H9 (cell line): Measurements from ENCODE around the gene CDH4. TPM values are rescaled to one million over a fixed set of nuclear protein-coding genes. Genes with fewer than 3 reads are reported as not detected.

Experiments used
- DNase-seq: peaks from one replicate; pipeline ENCODE4 v3.0.0-alpha.2; 2017
- H2AFZ ChIP-seq: one replicate; pipeline ENCODE4 v1.6.1; 2013; ENCODE audit warnings: mild to moderate bottlenecking, low read length, control low read depth, moderate library complexity
- H2AK5ac ChIP-seq: 2 replicates; pipeline ENCODE4 v1.6.1; 2013; ENCODE audit warnings: low read length, control low read depth, mixed read lengths; ENCODE audit not compliant: insufficient read length
- H2BK120ac ChIP-seq: one replicate; pipeline ENCODE4 v1.6.1; 2013; ENCODE audit warnings: low read depth, mild to moderate bottlenecking, low read length, control low read depth, inconsistent platforms; ENCODE audit not compliant: poor library complexity, severe bottlenecking
- H2BK12ac ChIP-seq: 2 replicates; pipeline ENCODE4 v1.6.1; 2013; ENCODE audit warnings: low read length, control low read depth, mixed read lengths, low read depth; ENCODE audit not compliant: insufficient read length
- H2BK15ac ChIP-seq: 2 replicates; pipeline ENCODE4 v1.6.1; 2013; ENCODE audit warnings: low read depth, low read length, control low read depth
- H2BK20ac ChIP-seq: one replicate; pipeline ENCODE4 v1.6.1; 2013; ENCODE audit warnings: low read depth, mild to moderate bottlenecking, low read length, control low read depth, inconsistent platforms; ENCODE audit not compliant: poor library complexity, severe bottlenecking
- H2BK5ac ChIP-seq: 2 replicates; pipeline ENCODE4 v1.6.1; 2013; ENCODE audit warnings: low read length, control low read depth, mixed read lengths; ENCODE audit not compliant: insufficient read length
- H3K14ac ChIP-seq: 2 replicates; pipeline ENCODE4 v1.6.1; 2013; ENCODE audit warnings: low read length, control low read depth; ENCODE audit not compliant: insufficient read depth
- H3K18ac ChIP-seq: 2 replicates; pipeline ENCODE4 v1.6.1; 2013; ENCODE audit warnings: low read depth, mild to moderate bottlenecking, mixed read lengths, low read length, control low read depth; ENCODE audit not compliant: insufficient read length
- H3K23ac ChIP-seq: 2 replicates; pipeline ENCODE4 v1.6.1; 2013; ENCODE audit warnings: low read length, control low read depth, mixed read lengths, low read depth; ENCODE audit not compliant: insufficient read length
- H3K23me2 ChIP-seq: 2 replicates; pipeline ENCODE4 v1.6.1; 2013; ENCODE audit warnings: low read depth, mild to moderate bottlenecking, mixed read lengths, low read length, control low read depth; ENCODE audit not compliant: insufficient read length, poor library complexity, severe bottlenecking
- H3K27ac ChIP-seq: 2 replicates; pipeline ENCODE4 v1.5.1; 2013; ENCODE audit warnings: low read length, control low read depth, mixed read lengths, low read depth; ENCODE audit not compliant: insufficient read length
- H3K27me3 ChIP-seq: 2 replicates; pipeline ENCODE4 v1.6.1; 2013; ENCODE audit warnings: low read length, control low read depth, inconsistent platforms; ENCODE audit not compliant: insufficient read depth
- H3K4ac ChIP-seq: 2 replicates; pipeline ENCODE4 v1.6.1; 2013; ENCODE audit warnings: low read depth, mild to moderate bottlenecking, control low read depth, inconsistent platforms, low read length, moderate library complexity
- H3K4me1 ChIP-seq: 2 replicates; pipeline ENCODE4 v1.6.1; 2013; ENCODE audit warnings: low read length, control low read depth, inconsistent platforms; ENCODE audit not compliant: insufficient read depth
- H3K4me2 ChIP-seq: 2 replicates; pipeline ENCODE4 v1.6.1; 2013; ENCODE audit warnings: low read length, control low read depth, mixed read lengths; ENCODE audit not compliant: insufficient read length, insufficient read depth
- H3K56ac ChIP-seq: 2 replicates; pipeline ENCODE4 v1.6.1; 2013; ENCODE audit warnings: low read depth, mild to moderate bottlenecking, mixed read lengths, low read length, control low read depth; ENCODE audit not compliant: insufficient read length
- H3K79me1 ChIP-seq: 2 replicates; pipeline ENCODE4 v1.6.1; 2013; ENCODE audit warnings: low read depth, mild to moderate bottlenecking, moderate library complexity, low read length, control low read depth, inconsistent platforms; ENCODE audit not compliant: insufficient read depth, poor library complexity, severe bottlenecking
- H3K79me2 ChIP-seq: 2 replicates; pipeline ENCODE4 v1.6.1; 2013; ENCODE audit warnings: low read length, control low read depth, inconsistent platforms; ENCODE audit not compliant: insufficient read depth
- H3K9ac ChIP-seq: 2 replicates; pipeline ENCODE4 v1.6.1; 2013; ENCODE audit warnings: low read length, control low read depth, mixed read lengths; ENCODE audit not compliant: insufficient read length; ENCODE audit errors: extremely low read depth
- H3K9me3 ChIP-seq: one replicate; pipeline ENCODE4 v1.6.1; 2013; ENCODE audit warnings: low read depth, low read length, inconsistent platforms; ENCODE audit not compliant: control insufficient read depth
- H3T11ph ChIP-seq: one replicate; pipeline ENCODE4 v1.6.1; 2013; ENCODE audit warnings: mild to moderate bottlenecking, low read length, control low read depth, inconsistent platforms
- H4K20me1 ChIP-seq: one replicate; pipeline ENCODE4 v1.6.1; 2013; ENCODE audit not compliant: control insufficient read depth, insufficient read length, insufficient read depth
- H4K5ac ChIP-seq: 2 replicates; pipeline ENCODE4 v1.6.1; 2013; ENCODE audit warnings: low read depth, mild to moderate bottlenecking, mixed read lengths, low read length, control low read depth; ENCODE audit not compliant: insufficient read length
- H4K8ac ChIP-seq: replicated peaks from 2 replicates; pipeline ENCODE4 v1.6.1; 2013; ENCODE audit warnings: low read length, control low read depth, mixed read lengths, low read depth; ENCODE audit not compliant: insufficient read length
- H4K91ac ChIP-seq: 2 replicates; pipeline ENCODE4 v1.6.1; 2013; ENCODE audit warnings: low read depth, mild to moderate bottlenecking, moderate library complexity, mixed read lengths, low read length, control low read depth; ENCODE audit not compliant: insufficient read length
- H3K27ac Mint-ChIP-seq, 3 experiments: 2 replicates in 2 of 3; 3 replicates in 1 of 3; pipeline ENCODE4 v1.8.0; 2020 to 2021; ENCODE audit warnings: mixed read lengths in 3 of 3, mild to moderate bottlenecking in 1 of 3, moderate library complexity in 1 of 3
- H3K27me3 Mint-ChIP-seq: 2 replicates; pipeline ENCODE4 v1.8.0; 2021; ENCODE audit warnings: low read depth, mild to moderate bottlenecking, moderate library complexity, mixed read lengths
- H3K36me3 Mint-ChIP-seq, 3 experiments: 2 replicates in 2 of 3; 3 replicates in 1 of 3; pipeline ENCODE4 v1.8.0; 2020 to 2021; ENCODE audit warnings: low read depth in 3 of 3, mixed read lengths in 3 of 3; ENCODE audit not compliant: insufficient read depth in 1 of 3
- H3K4me1 Mint-ChIP-seq, 2 experiments: 2 replicates each; pipeline ENCODE4 v1.8.0; 2020; ENCODE audit warnings: mixed read lengths in 2 of 2
- H3K4me3 Mint-ChIP-seq, 2 experiments: 2 replicates in 1 of 2; 3 replicates in 1 of 2; pipeline ENCODE4 v1.8.0; 2020 to 2021; ENCODE audit warnings: mild to moderate bottlenecking in 2 of 2, mixed read lengths in 2 of 2, moderate library complexity in 1 of 2
- H3K9me3 Mint-ChIP-seq, 2 experiments: 2 replicates in 1 of 2; 3 replicates in 1 of 2; pipeline ENCODE4 v1.8.0; 2020; ENCODE audit warnings: mild to moderate bottlenecking in 2 of 2, mixed read lengths in 2 of 2, moderate library complexity in 1 of 2
- WGBS: extraction: QIAGEN DNeasy Blood & Tissue Kit; methylation state at CpG from one replicate; pipeline ENCODE4 v1.1.7; 2013; ENCODE audit warnings: missing lambda C conversion rate, low lambda C conversion rate, mixed read lengths; ENCODE audit not compliant: insufficient read length; ENCODE audit errors: extremely low coverage; 5-methylcytosine and 5-hydroxymethylcytosine counted together
- total RNA-seq: library from RNA; stranded (reverse); gene quantifications from 2 replicates; pipeline ENCODE4 v1.2.1, GENCODE V29; 2021
- TF ChIP-seq, protein P1 (sequence below): fragments of 200-600 bp; sonication (generic); conservative IDR thresholded peaks from 3 replicates; pipeline ENCODE4 v1.8.0; 2021; ENCODE audit warnings: antibody characterized with exemption, mild to moderate bottlenecking

The CDH4 gene
- total RNA-seq, 1 experiment from 2014 or later: 3.0 TPM

DNA sequence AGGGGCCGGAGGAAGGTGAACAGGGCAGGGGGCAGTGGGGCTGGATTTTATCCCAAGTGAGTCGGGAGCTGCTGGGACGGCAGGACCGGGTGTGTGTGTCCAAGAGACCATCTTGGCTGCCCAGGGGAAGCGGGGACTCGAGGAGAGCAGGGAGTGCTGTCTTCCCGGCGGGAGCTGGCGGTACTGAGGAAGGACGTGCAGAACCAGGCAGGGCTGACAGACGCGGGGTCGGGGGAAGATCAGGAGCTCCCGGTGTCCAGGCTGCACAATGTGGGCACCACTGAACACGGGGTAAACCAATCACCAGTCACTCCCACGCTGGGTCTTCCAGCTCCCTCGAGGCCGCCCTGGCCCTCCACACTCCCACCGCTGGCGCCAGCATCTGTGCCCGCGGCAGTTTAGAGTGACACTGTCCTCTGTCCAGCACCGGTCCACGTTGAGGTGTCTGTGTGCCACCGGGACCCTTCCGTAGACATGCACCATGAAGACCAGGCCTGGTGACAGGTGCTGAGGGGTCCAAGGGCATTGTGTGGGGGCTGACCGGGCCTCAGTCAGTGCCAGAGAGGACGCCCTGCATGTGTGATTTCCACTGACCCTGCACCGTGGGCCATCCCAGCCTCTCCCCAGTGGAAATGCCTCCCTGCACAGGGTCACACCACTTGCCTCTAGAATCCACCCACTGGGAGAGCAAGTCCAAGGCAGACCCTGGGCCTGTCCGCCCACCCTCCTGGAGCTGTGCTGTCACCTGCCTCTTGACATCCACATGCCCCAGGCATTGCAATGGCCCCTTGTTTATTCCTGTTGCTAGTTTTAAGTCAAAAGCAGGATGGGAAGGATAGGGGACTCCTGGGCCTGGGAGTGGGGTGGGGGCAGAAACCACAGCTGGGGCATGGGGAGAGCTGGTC lies 411.7 kb downstream of the CDH4 start:
- Histone ChIP-seq H3K18ac (no peak overlapping the region), H2BK5ac (no peak overlapping the region), H3K56ac (no peak overlapping the region), H3K27ac (no peak overlapping the region), H4K8ac (no peak overlapping the region), H3T11ph (no peak overlapping the region), H2AK5ac (no peak overlapping the region), H2AFZ (no peak overlapping the region), H3K79me2 (no peaks in the 10 kb centered on the region), H3K4ac (no peak overlapping the region), H3K27me3 (peaks cover 2% of the 10 kb centered on the region; the same call in 1 of the 2 replicates), H2BK12ac (no peak overlapping the region), H3K9me3 (no peaks in the 10 kb centered on the region), H4K20me1 (no peaks in the 10 kb centered on the region), H4K5ac (no peak overlapping the region), H3K9ac (no peak overlapping the region), H2BK15ac (no peak overlapping the region), H3K14ac (no peak overlapping the region; the same call in 1 of the 2 replicates), H3K4me2 (no peak overlapping the region), H2BK20ac (no peak overlapping the region), H3K23ac (no peak overlapping the region), H2BK120ac (no peak overlapping the region), H3K79me1 (no peaks in the 10 kb centered on the region), H3K4me1 (no peaks in the 10 kb centered on the region), H4K91ac (no peak overlapping the region), H3K23me2 (no peaks in the 10 kb centered on the region)
- DNase-seq: no peak
- Mint-ChIP-seq H3K9me3 (no peaks in the 10 kb centered on the region), H3K4me3 (no peak overlapping the region), H3K36me3 (no peaks in the 10 kb centered on the region), H3K27me3 (peaks cover 42% of the 10 kb centered on the region), H3K4me1 (peaks cover 0 to 3% of the 10 kb centered on the region in 2 experiments; a peak in 2 of 4 replicates), H3K27ac (no peak overlapping the region; a peak in 1 of 7 replicates)
- TF ChIP-seq, protein P1, sequence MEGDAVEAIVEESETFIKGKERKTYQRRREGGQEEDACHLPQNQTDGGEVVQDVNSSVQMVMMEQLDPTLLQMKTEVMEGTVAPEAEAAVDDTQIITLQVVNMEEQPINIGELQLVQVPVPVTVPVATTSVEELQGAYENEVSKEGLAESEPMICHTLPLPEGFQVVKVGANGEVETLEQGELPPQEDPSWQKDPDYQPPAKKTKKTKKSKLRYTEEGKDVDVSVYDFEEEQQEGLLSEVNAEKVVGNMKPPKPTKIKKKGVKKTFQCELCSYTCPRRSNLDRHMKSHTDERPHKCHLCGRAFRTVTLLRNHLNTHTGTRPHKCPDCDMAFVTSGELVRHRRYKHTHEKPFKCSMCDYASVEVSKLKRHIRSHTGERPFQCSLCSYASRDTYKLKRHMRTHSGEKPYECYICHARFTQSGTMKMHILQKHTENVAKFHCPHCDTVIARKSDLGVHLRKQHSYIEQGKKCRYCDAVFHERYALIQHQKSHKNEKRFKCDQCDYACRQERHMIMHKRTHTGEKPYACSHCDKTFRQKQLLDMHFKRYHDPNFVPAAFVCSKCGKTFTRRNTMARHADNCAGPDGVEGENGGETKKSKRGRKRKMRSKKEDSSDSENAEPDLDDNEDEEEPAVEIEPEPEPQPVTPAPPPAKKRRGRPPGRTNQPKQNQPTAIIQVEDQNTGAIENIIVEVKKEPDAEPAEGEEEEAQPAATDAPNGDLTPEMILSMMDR: no peak
- WGBS: no CpG with 5 or more reads among the region's 30 CpGs
